SK-N-SH (cell line): ENCODE measurements around the gene SPEG. TPM values are rescaled to one million over a fixed set of nuclear protein-coding genes. Genes with fewer than 3 reads are reported as not detected.

ENCODE experiments used
- CTCF ChIA-PET: fragments of 300-600, 350-600 bp; formaldehyde crosslinking; extraction: SDS; loops from one replicate; lab custom pipeline; 2021; lab: Yijun Ruan, JAX
- POLR2A ChIA-PET: fragments of 350-600 bp; sonication (Branson Sonifier 250); formaldehyde crosslinking; extraction: SDS; loops from one replicate; lab custom pipeline; 2020; ENCODE audit warnings: antibody characterized with exemption, inconsistent platforms; lab: Yijun Ruan, JAX
- DNase-seq: peaks from one replicate; pipeline ENCODE4 v3.0.0; 2012
- H2AFZ ChIP-seq: fragments of 200-600 bp; sonication (generic); 2 replicates; pipeline ENCODE4 v1.8.1; 2016; ENCODE audit warnings: antibody characterized with exemption, mild to moderate bottlenecking, low read depth
- H3F3A ChIP-seq: fragments of 200-600 bp; sonication (generic); replicated peaks from 2 replicates; pipeline ENCODE3; 2016; ENCODE audit warnings: antibody characterized with exemption, mild to moderate bottlenecking; ENCODE audit not compliant: insufficient read depth
- H3K27ac ChIP-seq, 2 experiments: fragments of 200-500 bp in 1 of 2; fragments of 200-600 bp in 1 of 2; sonication (Bioruptor generic) in 1 of 2; sonication (generic), shearing (Covaris generic) in 1 of 2; 2 replicates each; pipeline versions ENCODE4 v1.5.1 to v1.6.1; 2014 to 2016; ENCODE audit warnings: low read depth in 2 of 2, inconsistent platforms in 1 of 2, low read length in 1 of 2, mild to moderate bottlenecking in 1 of 2, mixed read lengths in 1 of 2
- H3K27me3 ChIP-seq: fragments of 200-600 bp; sonication (generic), shearing (Covaris generic); 2 replicates; pipeline ENCODE4 v1.6.1; 2016; ENCODE audit warnings: mixed run types; ENCODE audit not compliant: insufficient read depth
- H3K36me3 ChIP-seq, 2 experiments: fragments of 200-500 bp in 1 of 2; fragments of 200-600 bp in 1 of 2; sonication (Bioruptor generic) in 1 of 2; sonication (generic) in 1 of 2; replicated peaks in 1 of 2; 2 replicates each; pipeline versions ENCODE3 to v1.5.1; 2014 to 2016; ENCODE audit warnings: low read length in 1 of 2, mild to moderate bottlenecking in 1 of 2; ENCODE audit not compliant: insufficient read depth in 2 of 2, control insufficient read depth in 1 of 2
- H3K4me1 ChIP-seq, 2 experiments: fragments of 200-500 bp in 1 of 2; fragments of 200-600 bp in 1 of 2; sonication (Bioruptor generic) in 1 of 2; sonication (generic), shearing (Covaris generic) in 1 of 2; 2 replicates each; pipeline versions ENCODE4 v1.5.1 to v1.6.1; 2014 to 2016; ENCODE audit warnings: low read depth in 1 of 2, low read length in 1 of 2, mixed run types in 1 of 2; ENCODE audit not compliant: insufficient read depth in 2 of 2, control insufficient read depth in 1 of 2
- H3K4me2 ChIP-seq: fragments of 200-600 bp; sonication (generic), shearing (Covaris generic); 2 replicates; pipeline ENCODE4 v1.6.1; 2017; ENCODE audit warnings: mixed run types
- H3K4me3 ChIP-seq, 2 experiments: fragments of 200-500 bp in 1 of 2; fragments of 200-600 bp in 1 of 2; sonication (Bioruptor generic) in 1 of 2; sonication (generic), shearing (Covaris generic) in 1 of 2; 2 replicates each; pipeline versions ENCODE4 v1.5.1 to v1.8.1; 2014 to 2016; ENCODE audit warnings: low read depth in 2 of 2, inconsistent platforms in 1 of 2, low read length in 1 of 2, mild to moderate bottlenecking in 1 of 2, mixed read lengths in 1 of 2, moderate library complexity in 1 of 2
- H3K79me2 ChIP-seq: fragments of 200-600 bp; sonication (generic); 2 replicates; pipeline ENCODE4 v1.8.1; 2017; ENCODE audit warnings: mild to moderate bottlenecking; ENCODE audit not compliant: insufficient read depth
- H3K9ac ChIP-seq: fragments of 200-600 bp; sonication (generic); 2 replicates; pipeline ENCODE4 v1.6.1; 2017; ENCODE audit warnings: mixed run types
- H3K9me2 ChIP-seq: fragments of 200-600 bp; sonication (generic); 2 replicates; pipeline ENCODE4 v1.6.1; 2017; ENCODE audit warnings: mixed run types
- H3K9me3 ChIP-seq: fragments of 200-600 bp; sonication (generic); 2 replicates; pipeline ENCODE4 v1.6.1; 2017; ENCODE audit warnings: mixed run types, mild to moderate bottlenecking, moderate library complexity
- H4K20me1 ChIP-seq: fragments of 200-600 bp; sonication (generic); 2 replicates; pipeline ENCODE4 v1.6.1; 2017; ENCODE audit warnings: mild to moderate bottlenecking, mixed run types; ENCODE audit not compliant: insufficient read depth
- EP300 ChIP-seq, 2 experiments: IDR thresholded peaks; 2 replicates each; pipeline versions ENCODE4 v1.4.0 to v1.6.1; 2012; ENCODE audit warnings: borderline replicate concordance in 1 of 2, low read depth in 1 of 2, low read length in 1 of 2
- FOSL2 ChIP-seq: IDR thresholded peaks from 2 replicates; pipeline ENCODE4 v1.4.0; 2012; ENCODE audit warnings: low read depth, mild to moderate bottlenecking, moderate library complexity, borderline replicate concordance
- FOXJ3 ChIP-seq: sonication (generic); formaldehyde crosslinking; IDR thresholded peaks from 2 replicates; pipeline ENCODE4 v1.5.1; 2020; ENCODE audit warnings: mild to moderate bottlenecking, missing genetic modification reagents
- GABPA ChIP-seq: IDR thresholded peaks from 2 replicates; pipeline ENCODE4 v1.4.0; 2012; ENCODE audit warnings: low read depth, mild to moderate bottlenecking
- RCOR1 ChIP-seq: fragments of 150-350 bp; IDR thresholded peaks from 2 replicates; pipeline ENCODE4 v1.6.1; 2017; ENCODE audit warnings: antibody characterized with exemption, low read length
- RFX5 ChIP-seq: IDR thresholded peaks from 2 replicates; pipeline ENCODE4 v1.6.1; 2012; ENCODE audit warnings: mild to moderate bottlenecking, improper control_type of control experiment, low read length
- SMC3 ChIP-seq: IDR thresholded peaks from 2 replicates; pipeline ENCODE4 v1.6.1; 2012; ENCODE audit warnings: low read depth, low read length, improper control_type of control experiment
- YY1 ChIP-seq: IDR thresholded peaks from 2 replicates; pipeline ENCODE4 v1.4.0; 2012; ENCODE audit warnings: low read depth, mild to moderate bottlenecking
- WGBS: methylation state at CpG from one replicate; pipeline ENCODE4 v1.1.6; 2017; ENCODE audit warnings: low lambda C conversion rate; 5-methylcytosine and 5-hydroxymethylcytosine counted together
- polyA plus RNA-seq, 3 experiments: library from polyadenylated mRNA; depleted of rRNA; stranded (reverse); fragments of >200 nt; gene quantifications; 2 replicates each; pipeline ENCODE4 v1.2.3, GENCODE V29; 2012
- TF ChIP-seq, protein P1 (sequence below): fragments of 200-600 bp; sonication (generic); IDR thresholded peaks from 2 replicates; pipeline ENCODE4 v1.6.1; 2017; ENCODE audit warnings: antibody characterized with exemption, mild to moderate bottlenecking, moderate library complexity
- TF ChIP-seq, protein P2 (sequence below): IDR thresholded peaks from 2 replicates; pipeline ENCODE4 v1.4.0; 2012; ENCODE audit warnings: low read depth, borderline replicate concordance
- TF ChIP-seq, protein P3 (sequence below): IDR thresholded peaks from 2 replicates; pipeline ENCODE4 v1.4.0; 2012; ENCODE audit warnings: low read depth

Gene SPEG
- polyA plus RNA-seq, 1 of the 3 experiments (the other 2 are of a cell fraction), result 107 TPM

- Histone ChIP-seq H3K9ac (no peak overlapping the region), H3K79me2 (no peaks in the 10 kb centered on the region), H3K27me3 (no peaks in the 10 kb centered on the region), H3K9me2 (no peaks in the 10 kb centered on the region), H4K20me1 (no peaks in the 10 kb centered on the region), H3K4me1 (peaks cover 12 to 75% of the 10 kb centered on the region in 2 experiments; a peak in 2 of 4 replicates), H3K4me3 (no peak overlapping the region), H2AFZ (no peak overlapping the region), H3K9me3 (no peaks in the 10 kb centered on the region)
- WGBS, result 94% methylated on average over 20 of the region's 24 CpGs
- no peak for DNase-seq
- POLR2A ChIA-PET, result interaction anchor here (8.0 kb wide), 1 partner anchor 11 kb away, joined by 210 read pairs; the partner anchor contains the start of gene ASIC4
- TF ChIP-seq, protein P1, sequence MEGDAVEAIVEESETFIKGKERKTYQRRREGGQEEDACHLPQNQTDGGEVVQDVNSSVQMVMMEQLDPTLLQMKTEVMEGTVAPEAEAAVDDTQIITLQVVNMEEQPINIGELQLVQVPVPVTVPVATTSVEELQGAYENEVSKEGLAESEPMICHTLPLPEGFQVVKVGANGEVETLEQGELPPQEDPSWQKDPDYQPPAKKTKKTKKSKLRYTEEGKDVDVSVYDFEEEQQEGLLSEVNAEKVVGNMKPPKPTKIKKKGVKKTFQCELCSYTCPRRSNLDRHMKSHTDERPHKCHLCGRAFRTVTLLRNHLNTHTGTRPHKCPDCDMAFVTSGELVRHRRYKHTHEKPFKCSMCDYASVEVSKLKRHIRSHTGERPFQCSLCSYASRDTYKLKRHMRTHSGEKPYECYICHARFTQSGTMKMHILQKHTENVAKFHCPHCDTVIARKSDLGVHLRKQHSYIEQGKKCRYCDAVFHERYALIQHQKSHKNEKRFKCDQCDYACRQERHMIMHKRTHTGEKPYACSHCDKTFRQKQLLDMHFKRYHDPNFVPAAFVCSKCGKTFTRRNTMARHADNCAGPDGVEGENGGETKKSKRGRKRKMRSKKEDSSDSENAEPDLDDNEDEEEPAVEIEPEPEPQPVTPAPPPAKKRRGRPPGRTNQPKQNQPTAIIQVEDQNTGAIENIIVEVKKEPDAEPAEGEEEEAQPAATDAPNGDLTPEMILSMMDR, result 0 out of 2 replicates have a peak, but pooled peaks have one; percentile 14
- no peak for TF ChIP-seq EP300 (IDR thresholded peaks at IDR 0.05; ENCODE audit: borderline replicate concordance in 1 of 2, low read depth in 1 of 2, low read length in 1 of 2)
- TF ChIP-seq, all 33 proteins: peak for 1
- Histone ChIP-seq H3K36me3 (no peaks in the 10 kb centered on the region), H3K4me2 (no peak overlapping the region), H3F3A (no peaks in the 10 kb centered on the region), H3K27ac (no peak overlapping the region; a peak in 1 of 4 replicates)
- CTCF ChIA-PET, result interaction anchor here (1.3 to 62.1 kb wide), 5 partner anchors 18 to 122 kb away, joined by 3 to 2824 read pairs (median 168); partner anchors contain the start of genes ASIC4, CHPF, GMPPA and TMEM198
Observed at GRCh38 chr2:219523031-219523671, 88.5 kb downstream of the SPEG start.

DNA sequence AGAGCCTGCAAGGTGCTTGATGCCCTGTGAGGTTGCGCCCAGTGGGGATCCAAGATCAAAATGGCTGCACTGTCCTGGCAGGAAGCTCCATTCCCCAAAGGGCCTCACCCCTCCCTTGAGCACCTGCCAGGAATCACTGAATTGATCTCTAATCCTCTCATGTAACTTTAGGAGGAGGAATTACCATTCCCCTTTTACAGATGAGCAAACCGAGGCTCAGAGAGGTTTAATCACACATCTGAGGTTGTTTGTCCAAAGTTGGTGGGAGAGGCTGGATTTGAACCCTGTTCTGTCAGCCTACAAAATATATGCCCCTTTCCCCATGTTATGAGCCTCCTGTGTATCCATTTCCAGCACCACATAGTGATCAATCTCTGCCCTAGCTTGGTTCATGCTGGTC lies 90.2 kb downstream of the SPEG start:
- Histone ChIP-seq H3K9ac (no peak overlapping the region), H3K36me3 (no peaks in the 10 kb centered on the region), H3K9me2 (no peaks in the 10 kb centered on the region), H2AFZ (no peak overlapping the region)
- 61% methylated on average over 2 of the region's 2 CpGs for WGBS
- DNase-seq, result no peak
- CTCF ChIA-PET, result interaction anchor here (1.9 to 62.1 kb wide), 5 partner anchors 16 to 136 kb away, joined by 4 to 2824 read pairs (median 168); partner anchors contain the start of genes ASIC4, CHPF, GMPPA and TMEM198
- TF ChIP-seq FOSL2, result no peak
- no peak for TF ChIP-seq RFX5
- TF ChIP-seq GABPA, result no peak
- TF ChIP-seq, protein P2, sequence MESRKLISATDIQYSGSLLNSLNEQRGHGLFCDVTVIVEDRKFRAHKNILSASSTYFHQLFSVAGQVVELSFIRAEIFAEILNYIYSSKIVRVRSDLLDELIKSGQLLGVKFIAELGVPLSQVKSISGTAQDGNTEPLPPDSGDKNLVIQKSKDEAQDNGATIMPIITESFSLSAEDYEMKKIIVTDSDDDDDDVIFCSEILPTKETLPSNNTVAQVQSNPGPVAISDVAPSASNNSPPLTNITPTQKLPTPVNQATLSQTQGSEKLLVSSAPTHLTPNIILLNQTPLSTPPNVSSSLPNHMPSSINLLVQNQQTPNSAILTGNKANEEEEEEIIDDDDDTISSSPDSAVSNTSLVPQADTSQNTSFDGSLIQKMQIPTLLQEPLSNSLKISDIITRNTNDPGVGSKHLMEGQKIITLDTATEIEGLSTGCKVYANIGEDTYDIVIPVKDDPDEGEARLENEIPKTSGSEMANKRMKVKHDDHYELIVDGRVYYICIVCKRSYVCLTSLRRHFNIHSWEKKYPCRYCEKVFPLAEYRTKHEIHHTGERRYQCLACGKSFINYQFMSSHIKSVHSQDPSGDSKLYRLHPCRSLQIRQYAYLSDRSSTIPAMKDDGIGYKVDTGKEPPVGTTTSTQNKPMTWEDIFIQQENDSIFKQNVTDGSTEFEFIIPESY, result no peak
- no peak for TF ChIP-seq YY1
- no peak for TF ChIP-seq FOXJ3 (CRISPR knock-in tag)
- TF ChIP-seq, protein P3, sequence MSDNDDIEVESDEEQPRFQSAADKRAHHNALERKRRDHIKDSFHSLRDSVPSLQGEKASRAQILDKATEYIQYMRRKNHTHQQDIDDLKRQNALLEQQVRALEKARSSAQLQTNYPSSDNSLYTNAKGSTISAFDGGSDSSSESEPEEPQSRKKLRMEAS, result no peak
- no peak for TF ChIP-seq SMC3
- no peak for TF ChIP-seq RCOR1
- TF ChIP-seq, all 33 proteins: peak for 0
- peak overlapping the region in 1 of 2 experiments; percentile 98; a peak in 2 of 4 replicates for H3K27ac ChIP-seq
- H3F3A ChIP-seq, result no peaks in the 10 kb centered on the region
- H3K4me2 ChIP-seq, result no peak overlapping the region
- no peaks in the 10 kb centered on the region for H3K9me3 ChIP-seq
- H3K4me3 ChIP-seq, result no peak overlapping the region
- no peaks in the 10 kb centered on the region for H4K20me1 ChIP-seq
- peaks cover 12 to 69% of the 10 kb centered on the region in 2 experiments; a peak in 2 of 4 replicates for H3K4me1 ChIP-seq
- no peaks in the 10 kb centered on the region for H3K27me3 ChIP-seq
- POLR2A ChIA-PET, result interaction anchor here (1.4 to 8.0 kb wide), 3 partner anchors 12 to 71 kb away, joined by 5 to 210 read pairs (median 53); partner anchors contain the start of genes ASIC4 and GMPPA
- no peaks in the 10 kb centered on the region for H3K79me2 ChIP-seq
